Renal cortex interstitium (tissue), 11 donors: ENCODE data around the gene KRTAP10-8. TPM values are rescaled to one million over a fixed set of nuclear protein-coding genes. Genes with fewer than 3 reads are reported as not detected.
A peak's percentile ranks its signal among the peaks of the same experiment; 100 is the strongest.
"Not testable (repeated sequence)": the region's sequence is repeated elsewhere in the genome, so short reads cannot be mapped to it uniquely, and the experiment has no call there.

Experiments used
- DNase-seq, 11 donors: peaks; one replicate each; pipeline ENCODE4 v3.0.0-alpha.2; 2013; ENCODE audit warnings: low read depth in 9 of 11, low spot score in 4 of 11; ENCODE audit errors: extremely low read depth in 1 of 11
- polyA plus RNA-seq, 3 donors: library from polyadenylated mRNA; unstranded; fragments of 120-200 nt; gene quantifications; one replicate each; pipeline ENCODE4 v1.2.1, GENCODE V29; 2013; ENCODE audit not compliant: insufficient read length in 3 of 3

Gene KRTAP10-8
- polyA plus RNA-seq, 3 donors: not detected

- no peak for DNase-seq
Observed at GRCh38 chr21:44632067-44632466, 20.2 kb downstream of the KRTAP10-8 start.

DNA sequence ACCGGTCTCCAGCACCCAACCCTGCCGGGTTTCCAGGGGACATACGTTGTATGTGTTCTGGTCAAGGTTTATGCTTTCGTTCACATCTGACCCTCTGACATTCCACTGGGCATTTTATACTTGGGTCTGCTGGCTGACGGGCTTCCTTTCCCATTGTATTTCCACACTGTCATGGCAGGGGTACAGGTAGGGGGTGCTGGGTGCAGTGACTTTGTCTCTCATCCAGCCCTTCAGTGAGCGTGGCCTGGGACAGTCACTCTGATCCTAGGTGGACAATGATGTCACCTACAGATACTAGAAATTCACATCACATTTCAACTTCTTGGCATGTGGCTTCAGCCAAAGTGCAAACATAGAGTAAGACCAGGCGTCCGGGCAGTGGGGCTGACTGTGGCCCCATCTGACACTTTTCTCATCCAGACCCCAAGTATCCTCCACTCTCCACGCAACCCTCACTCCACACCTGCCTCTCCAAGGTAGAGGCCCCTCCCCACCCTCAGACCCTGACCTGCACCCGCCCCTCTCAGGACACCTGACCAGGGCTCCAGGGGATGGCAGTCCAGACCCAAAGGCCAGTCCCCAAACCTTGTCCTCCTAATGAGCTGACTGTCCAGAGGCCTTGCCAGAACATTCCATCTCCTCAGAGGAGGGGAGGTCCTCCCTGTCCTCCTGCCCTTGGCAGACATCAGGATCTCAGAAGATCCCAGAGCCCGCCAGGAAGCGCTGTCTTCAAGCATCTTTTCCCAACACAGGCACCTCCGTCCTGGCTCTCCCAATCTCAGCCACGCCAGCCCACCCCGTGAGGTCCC is 24.5 kb downstream of the KRTAP10-8 start:
- DNase-seq: no peak

- DNase-seq: no peak
Observed at GRCh38 chr21:44637018-44637850, 25.4 kb downstream of the KRTAP10-8 start, which contains the start of gene KRTAP10-10. KRTAP10-10 (plus strand) TSS chr21:44637356; CDS start chr21:44637418, 62 bp downstream.

GRCh38 chr21:44637851-44638348 is 26.0 kb downstream of the KRTAP10-8 start:
- not testable (repeated sequence) for DNase-seq

DNA sequence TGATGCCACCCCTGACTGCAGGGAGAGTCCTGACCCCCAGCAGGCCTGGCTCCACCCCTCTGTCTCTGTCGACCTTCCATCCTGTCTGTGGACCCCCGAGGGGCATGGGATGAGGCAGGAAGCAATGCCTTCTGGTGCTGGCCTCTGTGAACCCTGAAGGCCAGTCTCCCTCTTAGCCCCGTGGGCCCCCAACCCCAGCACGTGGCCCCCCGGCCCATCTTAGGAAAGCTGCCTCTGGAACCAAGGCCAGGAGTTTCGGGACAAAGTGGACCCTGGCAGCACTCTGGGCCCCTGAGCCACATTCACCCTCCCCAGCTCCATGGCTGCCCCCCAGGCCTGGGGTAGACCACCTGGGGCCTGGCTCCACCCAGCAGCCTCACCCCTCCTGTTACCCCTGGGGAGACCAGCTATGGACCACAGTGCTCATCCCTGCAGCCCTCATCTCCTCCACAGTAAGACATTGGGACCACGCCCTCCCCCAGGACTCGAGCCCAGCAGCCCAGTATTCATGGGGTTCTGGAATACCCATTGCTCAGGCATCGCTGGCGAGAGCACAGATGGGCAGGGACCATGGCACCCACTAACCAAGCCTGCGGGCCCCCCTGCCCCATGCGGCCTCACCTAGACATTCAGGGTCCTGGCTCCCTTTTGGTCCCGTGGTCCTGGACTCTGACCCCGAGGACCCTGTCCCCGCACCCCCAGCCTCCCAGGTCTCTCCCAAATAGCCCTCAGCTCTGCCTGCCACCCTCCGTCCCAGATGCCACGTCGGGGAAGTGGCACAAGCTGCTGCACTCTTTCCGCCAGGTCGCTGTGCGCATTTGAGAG is 26.8 kb downstream of the KRTAP10-8 start:
- not testable (repeated sequence) for DNase-seq

DNA sequence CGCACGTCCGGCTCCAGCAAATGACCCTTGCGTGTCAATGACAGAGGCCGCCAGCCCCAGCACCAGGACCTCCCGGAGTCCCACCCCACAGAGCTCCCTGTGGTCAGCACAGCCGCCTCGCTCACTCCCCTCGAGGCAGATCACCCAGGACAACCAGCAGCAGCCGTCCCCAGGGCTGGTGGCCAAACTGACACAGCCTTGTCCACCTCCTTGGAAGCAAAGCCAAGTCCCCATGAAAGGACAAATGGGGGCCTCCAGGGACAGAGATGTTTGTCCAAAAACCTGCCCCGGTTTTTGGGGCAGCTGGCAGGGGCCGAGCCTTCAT is 27.4 kb downstream of the KRTAP10-8 start:
- no peak for DNase-seq

- no peak for DNase-seq
Observed at GRCh38 chr21:44640761-44641160, 28.9 kb downstream of the KRTAP10-8 start.

- peak in 1 of 11 donors; percentile 10 for DNase-seq
Observed at GRCh38 chr21:44643741-44644310, 31.9 kb downstream of the KRTAP10-8 start.

DNA sequence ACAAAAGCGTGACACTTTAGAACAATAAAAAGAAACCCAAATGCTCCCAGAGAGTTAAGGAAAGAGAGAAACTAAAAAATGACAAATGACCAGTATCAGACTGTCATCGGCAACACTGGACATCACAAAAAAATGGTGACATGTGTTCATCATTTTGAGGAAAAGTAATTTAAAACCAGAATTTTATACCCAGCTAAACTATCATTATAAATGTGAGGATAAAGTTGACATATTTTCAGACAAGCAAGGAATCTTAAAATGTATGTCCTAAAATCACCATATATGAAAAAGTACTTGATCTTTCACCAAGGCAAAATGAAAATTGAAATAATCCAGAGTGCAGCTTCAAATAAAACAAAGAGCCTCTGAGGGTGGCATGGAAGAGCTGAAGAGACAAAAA is 33.0 kb downstream of the KRTAP10-8 start:
- no peak for DNase-seq

GRCh38 chr21:44646366-44647221 is 34.7 kb downstream of the KRTAP10-8 start, which contains the start of gene KRTAP10-11:
KRTAP10-11 (plus strand) TSS chr21:44646414; CDS start chr21:44646459, 45 bp downstream.
- DNase-seq: not testable (repeated sequence)

- DNase-seq: no peak
Observed at GRCh38 chr21:44647222-44647552, 35.3 kb downstream of the KRTAP10-8 start.

- no peak for DNase-seq
Observed at GRCh38 chr21:44648557-44649311, 36.9 kb downstream of the KRTAP10-8 start.

GRCh38 chr21:44649521-44650100 is 37.7 kb downstream of the KRTAP10-8 start:
- no peak for DNase-seq

GRCh38 chr21:44650265-44650972 is 38.5 kb downstream of the KRTAP10-8 start:
- no peak for DNase-seq

GRCh38 chr21:44650973-44651675 is 39.2 kb downstream of the KRTAP10-8 start:
- no peak for DNase-seq

DNA sequence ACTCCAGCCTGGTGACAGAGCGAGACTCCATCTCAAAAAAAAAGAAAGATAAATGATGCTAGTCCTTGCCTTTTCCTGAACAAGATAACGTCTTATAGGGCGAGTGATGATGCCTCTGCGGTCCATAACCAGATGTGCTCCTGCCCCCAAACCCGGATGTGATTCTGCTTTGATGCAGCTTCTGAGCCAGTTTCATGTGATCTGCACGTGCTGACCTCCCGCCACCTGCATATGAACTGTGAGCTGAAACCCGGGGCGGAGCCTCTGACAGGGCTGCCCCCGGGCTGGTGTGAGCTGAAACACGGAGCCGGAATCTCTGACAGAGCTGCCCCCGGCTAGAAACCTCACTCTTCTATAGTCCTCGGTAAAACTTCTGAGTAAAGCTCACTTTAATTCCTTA is 41.2 kb downstream of the KRTAP10-8 start:
- DNase-seq: no peak
